Neural cell (in vitro differentiated cells): ENCODE results near the gene LURAP1L. TPM values are rescaled to one million over a fixed set of nuclear protein-coding genes. Genes with fewer than 3 reads are reported as not detected.

Source experiments
- H2AFZ ChIP-seq: fragments of 200-600, 300-800 bp; sonication (generic), shearing (Covaris generic); 2 replicates; pipeline ENCODE4 v1.6.0; 2014; ENCODE audit warnings: low read depth, mild to moderate bottlenecking, antibody characterized with exemption, low read length, moderate library complexity
- H3F3A ChIP-seq: fragments of 200-600 bp; shearing (Covaris generic); 2 replicates; pipeline ENCODE4 v1.6.1; 2016; ENCODE audit warnings: mild to moderate bottlenecking, moderate library complexity, mixed read lengths, antibody characterized with exemption, low read length; ENCODE audit not compliant: insufficient read depth, poor library complexity, severe bottlenecking
- H3K27ac ChIP-seq: fragments of 200-600, 300-800 bp; sonication (generic), shearing (Covaris generic); 2 replicates; pipeline ENCODE4 v1.5.1; 2014; ENCODE audit warnings: mild to moderate bottlenecking, low read length, moderate library complexity
- H3K27me3 ChIP-seq: fragments of 300-800, 200-600 bp; sonication (generic), shearing (Covaris generic); 2 replicates; pipeline ENCODE4 v1.6.0; 2014; ENCODE audit warnings: mild to moderate bottlenecking, low read depth, low read length, moderate library complexity; ENCODE audit not compliant: insufficient read depth
- H3K36me3 ChIP-seq: fragments of 300-800, 200-600 bp; sonication (generic), shearing (Covaris generic); 2 replicates; pipeline ENCODE4 v1.5.1; 2014; ENCODE audit warnings: mild to moderate bottlenecking, antibody characterized with exemption, low read length, moderate library complexity; ENCODE audit not compliant: insufficient read depth
- H3K4me2 ChIP-seq: fragments of 300-800, 200-600 bp; sonication (generic), shearing (Covaris generic); 2 replicates; pipeline ENCODE4 v1.6.0; 2014; ENCODE audit warnings: mild to moderate bottlenecking, low read length
- H3K4me3 ChIP-seq: fragments of 300-800, 200-600 bp; sonication (generic), shearing (Covaris generic); 2 replicates; pipeline ENCODE4 v1.5.1; 2014; ENCODE audit warnings: mild to moderate bottlenecking, low read length, moderate library complexity
- H3K79me2 ChIP-seq: fragments of 200-600 bp; shearing (Covaris generic); replicated peaks from 2 replicates; pipeline ENCODE4 v1.6.0; 2014; ENCODE audit warnings: mild to moderate bottlenecking, low read length, moderate library complexity; ENCODE audit not compliant: insufficient read depth
- H3K9ac ChIP-seq: fragments of 300-800, 200-600 bp; sonication (generic), shearing (Covaris generic); 2 replicates; pipeline ENCODE4 v1.6.1; 2016; ENCODE audit warnings: mild to moderate bottlenecking, low read length, mixed read lengths
- H3K9me2 ChIP-seq: fragments of 200-600 bp; shearing (Covaris generic); 2 replicates; pipeline ENCODE4 v1.6.1; 2016; ENCODE audit warnings: mild to moderate bottlenecking, low read length, mixed read lengths; ENCODE audit not compliant: insufficient read depth
- H3K9me3 ChIP-seq: fragments of 200-600, 300-800 bp; sonication (generic), shearing (Covaris generic); 2 replicates; pipeline ENCODE4 v1.6.1; 2016; ENCODE audit warnings: mild to moderate bottlenecking, mixed run types, low read length, moderate library complexity, mixed read lengths
- H4K20me1 ChIP-seq: fragments of 200-600 bp; shearing (Covaris generic); 2 replicates; pipeline ENCODE4 v1.6.1; 2016; ENCODE audit warnings: mild to moderate bottlenecking, mixed run types; ENCODE audit not compliant: insufficient read depth
- EP300 ChIP-seq: fragments of 450-650 bp; conservative IDR thresholded peaks from 2 replicates; pipeline ENCODE4 v1.6.1; 2014; ENCODE audit warnings: antibody characterized with exemption, mild to moderate bottlenecking, moderate library complexity; ENCODE audit not compliant: poor library complexity, severe bottlenecking
- EZH2 ChIP-seq: fragments of 200-600, 300-800 bp; shearing (Covaris generic), sonication (generic); IDR thresholded peaks from 2 replicates; pipeline ENCODE4 v1.6.1; 2014; ENCODE audit warnings: antibody characterized with exemption, low read length, borderline replicate concordance, mild to moderate bottlenecking; ENCODE audit not compliant: insufficient read depth, poor library complexity, severe bottlenecking
- MXI1 ChIP-seq: fragments of 450-650 bp; conservative IDR thresholded peaks from 2 replicates; pipeline ENCODE4 v1.6.1; 2014; ENCODE audit warnings: antibody characterized with exemption, mild to moderate bottlenecking; ENCODE audit not compliant: poor library complexity, severe bottlenecking
- POLR2AphosphoS5 ChIP-seq: IDR thresholded peaks from 2 replicates; pipeline ENCODE4 v1.6.1; 2012
- RAD21 ChIP-seq: fragments of 450-650 bp; conservative IDR thresholded peaks from 2 replicates; pipeline ENCODE4 v1.6.1; 2014; ENCODE audit warnings: antibody characterized with exemption, mild to moderate bottlenecking, moderate library complexity
- SMC3 ChIP-seq: fragments of 450-650 bp; conservative IDR thresholded peaks from 2 replicates; pipeline ENCODE4 v1.6.1; 2014; ENCODE audit warnings: antibody characterized with exemption, mild to moderate bottlenecking, moderate library complexity; ENCODE audit not compliant: poor library complexity
- TAF1 ChIP-seq: IDR thresholded peaks from 2 replicates; pipeline ENCODE4 v1.6.1; 2012; ENCODE audit warnings: low read depth
- polyA plus RNA-seq: library from polyadenylated mRNA; depleted of rRNA; stranded (reverse); fragments of >200 nt; gene quantifications from 2 replicates; pipeline ENCODE4 v1.2.3, GENCODE V29; 2014
- TF ChIP-seq, protein P1 (sequence below): IDR thresholded peaks from 2 replicates; pipeline ENCODE4 v1.6.1; 2012; ENCODE audit warnings: borderline replicate concordance
- TF ChIP-seq, protein P2 (sequence below): fragments of 450-650 bp; IDR thresholded peaks from 2 replicates; pipeline ENCODE4 v1.5.1; 2014; ENCODE audit warnings: antibody characterized with exemption, mild to moderate bottlenecking, moderate library complexity; ENCODE audit not compliant: poor library complexity, severe bottlenecking

Gene LURAP1L
- polyA plus RNA-seq, 1 donor from 2014 or later = 0.59 TPM

DNA sequence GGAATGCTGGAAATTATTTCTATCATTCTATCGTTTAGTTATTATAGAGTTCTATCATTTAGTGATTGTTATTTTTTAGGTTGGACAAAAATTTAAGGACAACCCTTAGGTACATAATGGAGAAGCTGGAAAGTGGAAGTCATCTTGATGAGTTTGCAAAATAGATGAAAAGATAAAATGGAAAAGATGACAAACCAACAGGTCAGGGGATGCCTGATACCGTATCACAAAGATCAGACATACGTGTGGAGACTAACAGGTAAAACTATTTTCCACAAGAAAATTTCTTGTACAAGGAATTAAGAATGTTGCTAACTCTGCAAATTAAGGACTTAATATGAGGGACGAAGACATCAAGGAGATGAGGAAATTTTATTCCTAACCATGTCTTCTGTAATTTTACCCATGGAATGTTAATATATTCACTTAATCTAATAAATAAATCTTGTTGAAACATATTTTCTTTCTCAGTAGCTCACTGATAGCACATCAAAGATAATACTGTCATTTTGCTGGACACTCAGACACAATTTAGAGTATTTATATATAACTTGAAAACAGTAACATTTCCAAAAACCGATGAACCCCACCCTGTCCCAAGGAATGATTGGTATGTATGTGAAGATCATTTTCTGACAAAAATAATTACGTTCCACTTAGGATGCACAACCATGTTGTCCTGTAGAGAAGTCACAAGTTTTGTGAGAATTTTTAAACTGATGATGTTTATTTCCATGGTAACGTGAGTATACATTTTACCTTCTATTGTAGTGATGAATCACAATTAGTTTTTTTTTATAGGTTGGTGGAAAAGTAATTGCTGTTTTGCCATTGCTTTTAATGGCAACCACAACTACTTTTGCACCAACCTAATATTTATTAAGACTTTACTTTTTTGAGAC, 2.6 kb downstream of the LURAP1L start:
- no peak for TF ChIP-seq EP300
- TF ChIP-seq TAF1 = no peak
- no peak for TF ChIP-seq SMC3
- TF ChIP-seq RAD21 = no peak
- no peak for TF ChIP-seq MXI1
- TF ChIP-seq, protein P1, sequence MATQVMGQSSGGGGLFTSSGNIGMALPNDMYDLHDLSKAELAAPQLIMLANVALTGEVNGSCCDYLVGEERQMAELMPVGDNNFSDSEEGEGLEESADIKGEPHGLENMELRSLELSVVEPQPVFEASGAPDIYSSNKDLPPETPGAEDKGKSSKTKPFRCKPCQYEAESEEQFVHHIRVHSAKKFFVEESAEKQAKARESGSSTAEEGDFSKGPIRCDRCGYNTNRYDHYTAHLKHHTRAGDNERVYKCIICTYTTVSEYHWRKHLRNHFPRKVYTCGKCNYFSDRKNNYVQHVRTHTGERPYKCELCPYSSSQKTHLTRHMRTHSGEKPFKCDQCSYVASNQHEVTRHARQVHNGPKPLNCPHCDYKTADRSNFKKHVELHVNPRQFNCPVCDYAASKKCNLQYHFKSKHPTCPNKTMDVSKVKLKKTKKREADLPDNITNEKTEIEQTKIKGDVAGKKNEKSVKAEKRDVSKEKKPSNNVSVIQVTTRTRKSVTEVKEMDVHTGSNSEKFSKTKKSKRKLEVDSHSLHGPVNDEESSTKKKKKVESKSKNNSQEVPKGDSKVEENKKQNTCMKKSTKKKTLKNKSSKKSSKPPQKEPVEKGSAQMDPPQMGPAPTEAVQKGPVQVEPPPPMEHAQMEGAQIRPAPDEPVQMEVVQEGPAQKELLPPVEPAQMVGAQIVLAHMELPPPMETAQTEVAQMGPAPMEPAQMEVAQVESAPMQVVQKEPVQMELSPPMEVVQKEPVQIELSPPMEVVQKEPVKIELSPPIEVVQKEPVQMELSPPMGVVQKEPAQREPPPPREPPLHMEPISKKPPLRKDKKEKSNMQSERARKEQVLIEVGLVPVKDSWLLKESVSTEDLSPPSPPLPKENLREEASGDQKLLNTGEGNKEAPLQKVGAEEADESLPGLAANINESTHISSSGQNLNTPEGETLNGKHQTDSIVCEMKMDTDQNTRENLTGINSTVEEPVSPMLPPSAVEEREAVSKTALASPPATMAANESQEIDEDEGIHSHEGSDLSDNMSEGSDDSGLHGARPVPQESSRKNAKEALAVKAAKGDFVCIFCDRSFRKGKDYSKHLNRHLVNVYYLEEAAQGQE = no peak
- TF ChIP-seq EZH2 = no peak
- H3K36me3 ChIP-seq = no peaks in the 10 kb centered on the region
- peak overlapping the region; percentile 94 for H3K4me3 ChIP-seq
- H3K9me2 ChIP-seq = no peaks in the 10 kb centered on the region
- H3K4me2 ChIP-seq = no peak overlapping the region
- no peaks in the 10 kb centered on the region for H3K27me3 ChIP-seq
- H3K9me3 ChIP-seq = no peaks in the 10 kb centered on the region
- H2AFZ ChIP-seq = no peak overlapping the region
- no peaks in the 10 kb centered on the region for H3F3A ChIP-seq
- H3K79me2 ChIP-seq = no peaks in the 10 kb centered on the region
- no peak overlapping the region for H3K9ac ChIP-seq
- no peaks in the 10 kb centered on the region for H4K20me1 ChIP-seq
- no peak overlapping the region for H3K27ac ChIP-seq

DNA sequence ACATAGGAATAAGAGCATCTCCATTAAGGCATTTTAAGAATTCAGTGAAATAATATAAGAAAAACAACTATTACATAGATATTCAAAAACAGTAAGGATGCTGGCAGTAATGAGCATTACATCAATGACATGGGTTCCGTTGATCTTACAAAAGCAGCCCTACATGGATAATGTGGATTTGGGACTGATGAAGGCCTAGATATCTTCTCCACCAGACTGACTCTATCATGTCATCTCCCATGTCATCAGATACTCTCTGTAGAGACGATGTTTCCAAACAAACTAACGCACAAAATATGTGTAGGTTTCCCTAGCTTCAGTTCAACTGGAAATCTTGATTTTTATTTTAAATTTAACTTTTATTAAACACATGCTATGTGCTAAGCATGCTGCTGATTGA, 3.6 kb downstream of the LURAP1L start:
- no peak for TF ChIP-seq EP300
- no peak for TF ChIP-seq SMC3
- TF ChIP-seq TAF1 = no peak
- TF ChIP-seq, protein P2, sequence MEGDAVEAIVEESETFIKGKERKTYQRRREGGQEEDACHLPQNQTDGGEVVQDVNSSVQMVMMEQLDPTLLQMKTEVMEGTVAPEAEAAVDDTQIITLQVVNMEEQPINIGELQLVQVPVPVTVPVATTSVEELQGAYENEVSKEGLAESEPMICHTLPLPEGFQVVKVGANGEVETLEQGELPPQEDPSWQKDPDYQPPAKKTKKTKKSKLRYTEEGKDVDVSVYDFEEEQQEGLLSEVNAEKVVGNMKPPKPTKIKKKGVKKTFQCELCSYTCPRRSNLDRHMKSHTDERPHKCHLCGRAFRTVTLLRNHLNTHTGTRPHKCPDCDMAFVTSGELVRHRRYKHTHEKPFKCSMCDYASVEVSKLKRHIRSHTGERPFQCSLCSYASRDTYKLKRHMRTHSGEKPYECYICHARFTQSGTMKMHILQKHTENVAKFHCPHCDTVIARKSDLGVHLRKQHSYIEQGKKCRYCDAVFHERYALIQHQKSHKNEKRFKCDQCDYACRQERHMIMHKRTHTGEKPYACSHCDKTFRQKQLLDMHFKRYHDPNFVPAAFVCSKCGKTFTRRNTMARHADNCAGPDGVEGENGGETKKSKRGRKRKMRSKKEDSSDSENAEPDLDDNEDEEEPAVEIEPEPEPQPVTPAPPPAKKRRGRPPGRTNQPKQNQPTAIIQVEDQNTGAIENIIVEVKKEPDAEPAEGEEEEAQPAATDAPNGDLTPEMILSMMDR = no peak
- no peak for TF ChIP-seq POLR2AphosphoS5
- no peak for TF ChIP-seq RAD21
- TF ChIP-seq, protein P1 = no peak
- no peak for TF ChIP-seq EZH2
- no peak for TF ChIP-seq MXI1
- no peaks in the 10 kb centered on the region for H3K79me2 ChIP-seq
- H2AFZ ChIP-seq = no peak overlapping the region
- H3K27me3 ChIP-seq = no peaks in the 10 kb centered on the region
- H3F3A ChIP-seq = no peaks in the 10 kb centered on the region
- no peaks in the 10 kb centered on the region for H4K20me1 ChIP-seq
- no peak overlapping the region for H3K4me3 ChIP-seq
- peaks cover 3% of the 10 kb centered on the region for H3K9me3 ChIP-seq
- no peak overlapping the region for H3K27ac ChIP-seq
- no peaks in the 10 kb centered on the region for H3K9me2 ChIP-seq
- H3K4me2 ChIP-seq = no peak overlapping the region
- H3K9ac ChIP-seq = no peak overlapping the region
- H3K36me3 ChIP-seq = no peaks in the 10 kb centered on the region
